OCI-LY7 (cell line): ENCODE results near the gene MXD4. TPM values are rescaled to one million over a fixed set of nuclear protein-coding genes. Genes with fewer than 3 reads are reported as not detected.

Experiments
- BruUV-seq: library from RNA; stranded (reverse); fragments of 400-500 nt; replicated peaks from 2 replicates; lab custom pipeline; 2021; lab: Mats Ljungman, UMichigan
- CTCF ChIA-PET: fragments of 300-600 bp; sonication (Branson Sonifier 250); formaldehyde crosslinking; loops from one replicate; lab custom pipeline; 2022; ENCODE audit warnings: antibody characterized with exemption; ENCODE audit not compliant: unreplicated experiment; lab: Charles Lee
- POLR2A ChIA-PET: fragments of 300-600 bp; sonication (Branson Sonifier 250); formaldehyde crosslinking; loops from one replicate; lab custom pipeline; 2022; ENCODE audit warnings: antibody characterized with exemption; lab: Charles Lee
- DNase-seq: peaks from one replicate; pipeline ENCODE4 v3.0.0-alpha.2; 2015; ENCODE audit warnings: low spot score
- H2AFZ ChIP-seq: fragments of 200-600 bp; sonication (generic), shearing (Covaris generic); 2 replicates; pipeline ENCODE4 v1.6.1; 2014; ENCODE audit warnings: mild to moderate bottlenecking, antibody characterized with exemption, low read length, moderate library complexity
- H3K27ac ChIP-seq: fragments of 200-600 bp; sonication (generic); 2 replicates; pipeline ENCODE4 v1.5.1; 2014; ENCODE audit warnings: mixed run types, low read depth, mild to moderate bottlenecking, moderate library complexity, low read length, inconsistent platforms; ENCODE audit not compliant: poor library complexity, severe bottlenecking
- H3K36me3 ChIP-seq: fragments of 200-600 bp; sonication (generic); 2 replicates; pipeline ENCODE4 v1.6.1; 2014; ENCODE audit warnings: mild to moderate bottlenecking, antibody characterized with exemption, low read length, moderate library complexity, mixed read lengths; ENCODE audit not compliant: insufficient read depth
- H3K4me1 ChIP-seq: fragments of 200-600 bp; sonication (generic); 2 replicates; pipeline ENCODE4 v1.5.1; 2014; ENCODE audit warnings: mild to moderate bottlenecking, low read length; ENCODE audit not compliant: insufficient read depth, poor library complexity, severe bottlenecking
- H3K4me2 ChIP-seq: fragments of 200-600 bp; sonication (generic); 2 replicates; pipeline ENCODE4 v1.6.1; 2014; ENCODE audit warnings: mild to moderate bottlenecking, low read length
- H3K4me3 ChIP-seq: fragments of 200-600 bp; sonication (generic); 2 replicates; pipeline ENCODE4 v1.5.1; 2014; ENCODE audit warnings: mild to moderate bottlenecking, low read depth, low read length; ENCODE audit not compliant: poor library complexity, severe bottlenecking
- H3K79me2 ChIP-seq: fragments of 200-600 bp; sonication (generic); 2 replicates; pipeline ENCODE4 v1.6.1; 2016; ENCODE audit warnings: low read depth, mild to moderate bottlenecking, low read length, moderate library complexity, mixed read lengths; ENCODE audit not compliant: insufficient read depth
- H3K9me2 ChIP-seq: fragments of 200-600 bp; sonication (generic); 2 replicates; pipeline ENCODE4 v1.6.1; 2016; ENCODE audit warnings: mild to moderate bottlenecking, low read length, mixed read lengths; ENCODE audit not compliant: insufficient read depth
- H3K9me3 ChIP-seq: fragments of 200-600 bp; sonication (generic); 2 replicates; pipeline ENCODE4 v1.6.1; 2014; ENCODE audit warnings: mild to moderate bottlenecking, mixed run types, low read length, mixed read lengths
- H4K20me1 ChIP-seq: fragments of 200-600 bp; sonication (generic); 2 replicates; pipeline ENCODE4 v1.6.1; 2014; ENCODE audit warnings: mild to moderate bottlenecking, antibody characterized with exemption, low read length, moderate library complexity, mixed read lengths; ENCODE audit not compliant: insufficient read depth
- CTCF ChIP-seq: fragments of 200-600 bp; sonication (generic); conservative IDR thresholded peaks from 2 replicates; pipeline ENCODE4 v1.5.1; 2014; ENCODE audit warnings: mild to moderate bottlenecking, antibody characterized with exemption, low read length, moderate library complexity, mixed read lengths
- EZH2phosphoT487 ChIP-seq: fragments of 200-600 bp; sonication (generic); IDR thresholded peaks from 2 replicates; pipeline ENCODE4 v1.6.1; 2018; ENCODE audit warnings: low read depth, borderline replicate concordance, mild to moderate bottlenecking, mixed run types, antibody characterized with exemption, low read length, moderate library complexity, mixed read lengths
- intact Hi-C: fragments of 100-400 bp; cut with micrococcal nuclease; formaldehyde crosslinking; loops from one replicate; pipeline ENCODE4 v1.10.0; 2022; ENCODE audit not compliant: unreplicated experiment
- total RNA-seq, 2 experiments: library from RNA; depleted of rRNA in 1 of 2; stranded (reverse); fragments of >200 nt in 1 of 2; shearing (Covaris generic) in 1 of 2; gene quantifications; 2 replicates each; pipeline ENCODE4 v1.2.3, GENCODE V29; 2014 to 2022

MXD4 gene
- total RNA-seq, 2 experiments from 2014 or later = 3.0 to 11.6 TPM

GRCh38 chr4:2251073-2251794 is 10.7 kb downstream of the MXD4 start:
- no peak for DNase-seq

GRCh38 chr4:2250357-2251072 is 11.4 kb downstream of the MXD4 start:
- CTCF ChIA-PET = no interaction called here
- H3K27ac ChIP-seq = no peak overlapping the region
- BruUV-seq = no TSS peak
- TF ChIP-seq CTCF (no peak), EZH2phosphoT487 (no peak)
- H3K36me3 ChIP-seq = no peaks in the 10 kb centered on the region
- no peaks in the 10 kb centered on the region for H3K4me1 ChIP-seq
- H3K79me2 ChIP-seq = no peaks in the 10 kb centered on the region
- no peaks in the 10 kb centered on the region for H3K9me3 ChIP-seq
- no peak overlapping the region for H2AFZ ChIP-seq
- no peaks in the 10 kb centered on the region for H4K20me1 ChIP-seq
- H3K9me2 ChIP-seq = no peaks in the 10 kb centered on the region
- intact Hi-C loops = no loop called here
- H3K4me2 ChIP-seq = no peak overlapping the region
- POLR2A ChIA-PET = no interaction called here
- no peak for DNase-seq
- H3K4me3 ChIP-seq = no peak overlapping the region

More at GRCh38 chr4:2251073-2251794, 10.7 kb downstream of the MXD4 start:
- intact Hi-C loops = no loop called here
- Histone ChIP-seq H3K27ac (no peak overlapping the region), H3K79me2 (no peaks in the 10 kb centered on the region), H2AFZ (no peak overlapping the region), H3K4me1 (no peaks in the 10 kb centered on the region), H3K36me3 (no peaks in the 10 kb centered on the region), H3K9me2 (no peaks in the 10 kb centered on the region), H4K20me1 (no peaks in the 10 kb centered on the region), H3K4me2 (no peak overlapping the region), H3K4me3 (no peak overlapping the region), H3K9me3 (no peaks in the 10 kb centered on the region)
- CTCF ChIA-PET = no interaction called here
- POLR2A ChIA-PET = no interaction called here
- TF ChIP-seq EZH2phosphoT487 (no peak), CTCF (no peak)
- BruUV-seq = no TSS peak
